ENCODE results near the gene SHE.

Gene SHE

GRCh38 chr1:154476791-154477190, 25.4 kb downstream of the SHE start:
- no peak for DNase-seq

GRCh38 chr1:154474802-154475201, 27.4 kb downstream of the SHE start:
- DNase-seq: no peak

GRCh38 chr1:154471304-154471703, 30.9 kb downstream of the SHE start:
- no peak for DNase-seq

GRCh38 chr1:154469844-154470560, 32.2 kb downstream of the SHE start:
- DNase-seq: no peak

GRCh38 chr1:154468535-154469250, 33.5 kb downstream of the SHE start:
- DNase-seq: no peak

- no peak for DNase-seq
Measured at GRCh38 chr1:154467434-154468102, 34.6 kb downstream of the SHE start.

- no peak for DNase-seq
Measured at GRCh38 chr1:154466921-154467417, 35.2 kb downstream of the SHE start.

GRCh38 chr1:154466206-154466605, 36.0 kb downstream of the SHE start:
- no peak for DNase-seq

- DNase-seq: no peak
Measured at GRCh38 chr1:154465621-154466195, 36.5 kb downstream of the SHE start.

GRCh38 chr1:154463512-154463990, 38.7 kb downstream of the SHE start:
- peak; percentile 70 for DNase-seq

GRCh38 chr1:154460695-154461260, 41.4 kb downstream of the SHE start:
- DNase-seq: no peak

GRCh38 chr1:154459080-154459479, 43.1 kb downstream of the SHE start:
- no peak for DNase-seq

GRCh38 chr1:154456631-154457030, 45.6 kb downstream of the SHE start:
- DNase-seq: no peak

GRCh38 chr1:154454386-154455120, 47.7 kb downstream of the SHE start:
- DNase-seq: no peak

GRCh38 chr1:154453574-154454352, 48.4 kb downstream of the SHE start:
- DNase-seq: no peak

GRCh38 chr1:154453161-154453560, 49.1 kb downstream of the SHE start:
- DNase-seq: no peak

- no peak for DNase-seq
Measured at GRCh38 chr1:154448331-154448811, 53.8 kb downstream of the SHE start.

- DNase-seq: no peak
Measured at GRCh38 chr1:154446789-154447188, 55.4 kb downstream of the SHE start.

GRCh38 chr1:154446292-154446691, 55.9 kb downstream of the SHE start:
- DNase-seq: no peak

- DNase-seq: no peak
Measured at GRCh38 chr1:154445040-154445472, 57.2 kb downstream of the SHE start.

Data from activated T-cell treated with anti-CD3 and anti-CD28 coated beads, Interleukin-2, amount 50 U/mL, for 1 hour (primary cell).